GM19467 (cell line): ENCODE data around the gene ALX4.

Source experiments
- ATAC-seq: cut with Tn5 transposase; IDR thresholded peaks from one replicate; pipeline ENCODE4 v1.9.1; 2021; ENCODE audit warnings: mild to moderate bottlenecking, moderate library complexity; ENCODE audit not compliant: unreplicated experiment

Gene ALX4

DNA sequence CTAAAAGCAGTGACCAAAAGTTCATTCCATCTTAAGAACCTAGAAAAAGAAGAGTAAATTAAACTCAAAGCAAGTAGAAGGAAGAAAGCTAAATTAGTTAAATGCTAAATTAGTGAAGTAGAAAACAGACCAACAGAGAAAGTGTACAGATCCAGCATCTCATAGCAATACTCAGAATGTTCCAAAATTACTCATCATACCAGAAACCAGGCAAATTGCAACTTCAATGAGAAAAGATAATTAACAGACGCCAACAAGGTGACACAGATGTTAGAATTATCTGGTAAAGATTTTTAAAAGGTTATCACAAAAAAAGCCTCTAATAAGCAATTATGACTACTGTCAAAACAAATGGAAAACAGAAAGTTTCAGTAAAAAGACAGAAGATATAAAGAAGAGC is 96.8 kb downstream of the ALX4 start:
- ATAC-seq = no peak

DNA sequence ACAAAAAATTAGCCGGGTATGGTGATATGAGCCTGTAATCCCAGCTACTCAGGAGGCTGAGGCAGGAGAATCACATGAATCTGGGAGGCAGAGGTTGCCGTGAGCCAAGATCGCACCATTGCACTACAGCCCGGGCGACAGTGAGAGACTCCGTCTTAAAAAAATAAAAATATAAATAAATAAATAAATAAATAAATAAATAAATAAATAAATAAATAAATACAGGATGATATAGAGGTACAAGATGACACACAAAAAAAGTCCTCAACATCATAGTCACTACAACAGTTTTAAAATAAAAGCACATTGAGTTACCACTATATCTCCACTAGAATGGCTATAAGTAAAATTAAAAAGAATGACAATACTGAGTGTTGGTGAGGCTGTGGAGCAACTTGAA is 97.8 kb downstream of the ALX4 start:
- ATAC-seq = no peak
